ENCODE results near the gene PNPLA2.
A peak's percentile ranks its signal among the peaks of the same experiment; 100 is the strongest.

The PNPLA2 gene

DNA sequence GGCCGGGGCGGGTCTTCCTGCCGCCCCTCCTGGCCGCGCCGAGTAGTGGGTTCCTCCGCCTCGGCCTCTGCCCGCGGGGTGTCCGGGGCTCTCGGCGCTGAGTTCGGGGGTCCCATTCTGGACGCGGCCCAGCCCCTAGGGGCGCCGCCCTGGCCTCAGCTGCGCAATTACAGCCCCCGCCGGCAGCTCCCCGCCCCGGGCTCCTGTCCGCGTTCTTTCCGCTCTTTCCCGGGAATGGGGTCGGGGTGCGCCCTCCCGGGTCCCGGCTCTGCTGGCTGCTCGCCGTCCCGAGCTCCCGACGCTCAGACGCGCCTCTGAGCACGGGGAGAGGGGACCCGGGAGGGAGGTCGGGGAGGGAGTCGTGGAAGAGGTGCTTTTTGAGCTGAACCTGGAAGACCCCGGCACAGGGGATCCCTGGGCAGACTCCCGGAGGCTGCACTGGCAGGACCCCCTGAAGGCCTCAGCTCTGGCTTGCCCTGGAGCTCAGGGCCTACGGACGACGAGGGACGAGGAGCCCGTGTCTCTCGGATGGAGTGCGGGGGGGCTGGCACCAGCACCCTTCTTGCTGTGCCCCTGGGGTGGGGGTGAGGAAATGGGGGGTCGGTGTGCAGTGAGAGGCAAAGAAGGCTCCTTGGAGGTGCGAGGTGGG is 24.5 kb downstream of the PNPLA2 start:
- no peak for DNase-seq (ENCODE audit: low read depth)
- TF ChIP-seq, protein P1, sequence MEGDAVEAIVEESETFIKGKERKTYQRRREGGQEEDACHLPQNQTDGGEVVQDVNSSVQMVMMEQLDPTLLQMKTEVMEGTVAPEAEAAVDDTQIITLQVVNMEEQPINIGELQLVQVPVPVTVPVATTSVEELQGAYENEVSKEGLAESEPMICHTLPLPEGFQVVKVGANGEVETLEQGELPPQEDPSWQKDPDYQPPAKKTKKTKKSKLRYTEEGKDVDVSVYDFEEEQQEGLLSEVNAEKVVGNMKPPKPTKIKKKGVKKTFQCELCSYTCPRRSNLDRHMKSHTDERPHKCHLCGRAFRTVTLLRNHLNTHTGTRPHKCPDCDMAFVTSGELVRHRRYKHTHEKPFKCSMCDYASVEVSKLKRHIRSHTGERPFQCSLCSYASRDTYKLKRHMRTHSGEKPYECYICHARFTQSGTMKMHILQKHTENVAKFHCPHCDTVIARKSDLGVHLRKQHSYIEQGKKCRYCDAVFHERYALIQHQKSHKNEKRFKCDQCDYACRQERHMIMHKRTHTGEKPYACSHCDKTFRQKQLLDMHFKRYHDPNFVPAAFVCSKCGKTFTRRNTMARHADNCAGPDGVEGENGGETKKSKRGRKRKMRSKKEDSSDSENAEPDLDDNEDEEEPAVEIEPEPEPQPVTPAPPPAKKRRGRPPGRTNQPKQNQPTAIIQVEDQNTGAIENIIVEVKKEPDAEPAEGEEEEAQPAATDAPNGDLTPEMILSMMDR (IDR thresholded peaks at IDR 0.05; ENCODE audit: control insufficient read depth, insufficient read depth, low read depth, low read length, missing control alignments), result no peak
- H3K4me3 ChIP-seq (ENCODE audit: control insufficient read depth, low read depth, low read length), result peak overlapping the region; percentile 70

GRCh38 chr11:843818-844692 is 25.3 kb downstream of the PNPLA2 start:
- TF ChIP-seq, protein P1 (IDR thresholded peaks at IDR 0.05; ENCODE audit: control insufficient read depth, insufficient read depth, low read depth, low read length, missing control alignments), result peak; percentile 5
- peak overlapping the region; percentile 70 for H3K4me3 ChIP-seq (ENCODE audit: control insufficient read depth, low read depth, low read length)
- DNase-seq (ENCODE audit: low read depth), result peak; percentile 92

DNA sequence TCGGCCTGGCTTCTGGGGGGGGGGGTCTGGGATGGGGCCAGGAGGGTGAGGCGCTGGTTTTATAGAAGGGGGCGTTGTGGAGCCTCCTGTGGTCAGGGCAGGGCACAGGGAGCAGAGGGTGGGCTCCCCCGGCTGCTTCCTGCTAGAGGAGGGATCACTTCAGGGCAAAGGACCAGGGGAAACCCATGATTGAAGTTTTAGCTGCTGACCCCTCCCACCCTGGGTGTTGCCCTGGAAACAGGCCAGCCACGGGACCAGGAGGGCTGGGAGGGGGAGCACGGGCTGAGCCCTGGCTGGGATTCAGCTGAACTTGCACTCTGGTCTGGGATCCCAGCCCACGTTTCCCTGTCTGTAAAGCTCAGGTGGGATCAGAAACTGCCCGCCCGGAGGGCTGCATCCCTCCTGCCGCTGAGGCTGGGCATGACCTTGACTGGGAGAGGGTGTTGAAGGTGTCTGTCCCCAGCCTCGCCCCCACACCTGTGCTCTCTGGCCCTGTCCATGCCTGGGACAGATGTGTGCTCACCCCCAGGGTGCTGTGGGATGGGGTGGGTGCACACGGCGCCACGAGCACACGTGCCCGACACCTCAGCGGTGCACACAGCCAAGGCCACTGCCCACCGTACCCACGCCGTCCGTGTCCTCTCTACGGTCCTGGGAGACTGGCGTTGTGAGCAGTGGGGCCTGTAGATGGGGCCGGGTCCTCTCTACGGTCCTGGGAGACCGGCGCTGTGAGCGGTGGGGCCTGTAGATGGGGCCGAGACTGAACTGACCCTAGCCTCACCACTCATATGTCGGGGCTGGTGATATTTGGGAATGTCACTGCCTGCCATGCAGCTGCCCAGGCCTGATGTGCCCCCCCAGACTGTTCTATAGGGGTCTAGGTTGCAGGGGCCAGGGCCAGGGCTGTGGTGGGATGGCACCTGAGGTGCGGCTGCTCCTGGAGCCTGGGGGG is 26.3 kb downstream of the PNPLA2 start:
- peak; percentile 77 for DNase-seq (ENCODE audit: low read depth)
- TF ChIP-seq, protein P1 (IDR thresholded peaks at IDR 0.05; ENCODE audit: control insufficient read depth, insufficient read depth, low read depth, low read length, missing control alignments), result no peak
- H3K4me3 ChIP-seq (ENCODE audit: control insufficient read depth, low read depth, low read length), result peak overlapping the region; percentile 70

DNA sequence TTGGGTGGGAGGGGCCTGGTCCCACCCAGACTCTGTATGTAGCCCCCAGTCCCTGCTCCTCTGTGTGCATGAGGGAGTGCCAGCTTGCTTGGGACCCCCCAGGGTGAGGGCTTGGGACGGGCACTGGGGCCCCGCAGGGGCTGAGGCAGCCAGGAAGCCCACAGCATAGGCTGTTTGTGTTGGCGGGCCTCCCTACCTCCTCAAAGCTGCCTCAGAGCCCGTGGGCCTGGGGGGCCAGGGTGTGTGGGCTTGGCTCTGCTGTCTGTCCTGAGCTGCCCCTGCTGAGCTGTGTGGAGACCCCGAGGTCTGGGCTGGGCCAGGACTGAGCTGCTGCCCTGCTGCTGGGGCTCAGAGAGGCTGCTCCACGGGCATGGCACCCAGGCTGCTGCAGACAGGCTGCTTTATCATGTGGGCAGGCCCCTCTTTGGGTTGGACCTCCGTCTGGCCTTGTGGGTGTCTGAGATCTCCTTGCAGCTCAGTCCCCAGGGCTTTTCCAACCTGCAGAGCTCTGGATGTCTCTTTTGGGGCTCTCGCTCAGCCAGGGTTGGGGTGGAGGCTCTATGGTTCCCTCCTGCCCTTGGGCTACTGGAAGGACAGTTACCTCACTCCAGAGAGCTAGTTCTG is 27.3 kb downstream of the PNPLA2 start:
- peak overlapping the region; percentile 15 for H3K4me3 ChIP-seq (ENCODE audit: control insufficient read depth, low read depth, low read length)
- no peak for DNase-seq (ENCODE audit: low read depth)
- TF ChIP-seq, protein P1 (IDR thresholded peaks at IDR 0.05; ENCODE audit: control insufficient read depth, insufficient read depth, low read depth, low read length, missing control alignments), result no peak

- DNase-seq (ENCODE audit: low read depth), result no peak
- TF ChIP-seq, protein P1 (IDR thresholded peaks at IDR 0.05; ENCODE audit: control insufficient read depth, insufficient read depth, low read depth, low read length, missing control alignments), result no peak
- no peak overlapping the region for H3K4me3 ChIP-seq (ENCODE audit: control insufficient read depth, low read depth, low read length)
These were observed 27.9 kb downstream of the PNPLA2 start for GRCh38 chr11:846496-847098.

Measured in AG09309 (cell line).